H9 (cell line): Measurements from ENCODE around the gene EXOC3L1. TPM values are rescaled to one million over a fixed set of nuclear protein-coding genes. Genes with fewer than 3 reads are reported as not detected.

Source experiments
- DNase-seq: peaks from one replicate; pipeline ENCODE4 v3.0.0-alpha.2; 2017
- H2AFZ ChIP-seq: one replicate; pipeline ENCODE4 v1.6.1; 2013; ENCODE audit warnings: mild to moderate bottlenecking, low read length, control low read depth, moderate library complexity
- H2AK5ac ChIP-seq: 2 replicates; pipeline ENCODE4 v1.6.1; 2013; ENCODE audit warnings: low read length, control low read depth, mixed read lengths; ENCODE audit not compliant: insufficient read length
- H2BK120ac ChIP-seq: one replicate; pipeline ENCODE4 v1.6.1; 2013; ENCODE audit warnings: low read depth, mild to moderate bottlenecking, low read length, control low read depth, inconsistent platforms; ENCODE audit not compliant: poor library complexity, severe bottlenecking
- H2BK12ac ChIP-seq: 2 replicates; pipeline ENCODE4 v1.6.1; 2013; ENCODE audit warnings: low read length, control low read depth, mixed read lengths, low read depth; ENCODE audit not compliant: insufficient read length
- H2BK15ac ChIP-seq: 2 replicates; pipeline ENCODE4 v1.6.1; 2013; ENCODE audit warnings: low read depth, low read length, control low read depth
- H2BK20ac ChIP-seq: one replicate; pipeline ENCODE4 v1.6.1; 2013; ENCODE audit warnings: low read depth, mild to moderate bottlenecking, low read length, control low read depth, inconsistent platforms; ENCODE audit not compliant: poor library complexity, severe bottlenecking
- H2BK5ac ChIP-seq: 2 replicates; pipeline ENCODE4 v1.6.1; 2013; ENCODE audit warnings: low read length, control low read depth, mixed read lengths; ENCODE audit not compliant: insufficient read length
- H3K14ac ChIP-seq: 2 replicates; pipeline ENCODE4 v1.6.1; 2013; ENCODE audit warnings: low read length, control low read depth; ENCODE audit not compliant: insufficient read depth
- H3K18ac ChIP-seq: 2 replicates; pipeline ENCODE4 v1.6.1; 2013; ENCODE audit warnings: low read depth, mild to moderate bottlenecking, mixed read lengths, low read length, control low read depth; ENCODE audit not compliant: insufficient read length
- H3K23ac ChIP-seq: 2 replicates; pipeline ENCODE4 v1.6.1; 2013; ENCODE audit warnings: low read length, control low read depth, mixed read lengths, low read depth; ENCODE audit not compliant: insufficient read length
- H3K23me2 ChIP-seq: 2 replicates; pipeline ENCODE4 v1.6.1; 2013; ENCODE audit warnings: low read depth, mild to moderate bottlenecking, mixed read lengths, low read length, control low read depth; ENCODE audit not compliant: insufficient read length, poor library complexity, severe bottlenecking
- H3K27ac ChIP-seq: 2 replicates; pipeline ENCODE4 v1.5.1; 2013; ENCODE audit warnings: low read length, control low read depth, mixed read lengths, low read depth; ENCODE audit not compliant: insufficient read length
- H3K27me3 ChIP-seq: 2 replicates; pipeline ENCODE4 v1.6.1; 2013; ENCODE audit warnings: low read length, control low read depth, inconsistent platforms; ENCODE audit not compliant: insufficient read depth
- H3K4ac ChIP-seq: 2 replicates; pipeline ENCODE4 v1.6.1; 2013; ENCODE audit warnings: low read depth, mild to moderate bottlenecking, control low read depth, inconsistent platforms, low read length, moderate library complexity
- H3K4me1 ChIP-seq: 2 replicates; pipeline ENCODE4 v1.6.1; 2013; ENCODE audit warnings: low read length, control low read depth, inconsistent platforms; ENCODE audit not compliant: insufficient read depth
- H3K4me2 ChIP-seq: 2 replicates; pipeline ENCODE4 v1.6.1; 2013; ENCODE audit warnings: low read length, control low read depth, mixed read lengths; ENCODE audit not compliant: insufficient read length, insufficient read depth
- H3K56ac ChIP-seq: 2 replicates; pipeline ENCODE4 v1.6.1; 2013; ENCODE audit warnings: low read depth, mild to moderate bottlenecking, mixed read lengths, low read length, control low read depth; ENCODE audit not compliant: insufficient read length
- H3K79me1 ChIP-seq: 2 replicates; pipeline ENCODE4 v1.6.1; 2013; ENCODE audit warnings: low read depth, mild to moderate bottlenecking, moderate library complexity, low read length, control low read depth, inconsistent platforms; ENCODE audit not compliant: insufficient read depth, poor library complexity, severe bottlenecking
- H3K79me2 ChIP-seq: 2 replicates; pipeline ENCODE4 v1.6.1; 2013; ENCODE audit warnings: low read length, control low read depth, inconsistent platforms; ENCODE audit not compliant: insufficient read depth
- H3K9ac ChIP-seq: 2 replicates; pipeline ENCODE4 v1.6.1; 2013; ENCODE audit warnings: low read length, control low read depth, mixed read lengths; ENCODE audit not compliant: insufficient read length; ENCODE audit errors: extremely low read depth
- H3K9me3 ChIP-seq: one replicate; pipeline ENCODE4 v1.6.1; 2013; ENCODE audit warnings: low read depth, low read length, inconsistent platforms; ENCODE audit not compliant: control insufficient read depth
- H3T11ph ChIP-seq: one replicate; pipeline ENCODE4 v1.6.1; 2013; ENCODE audit warnings: mild to moderate bottlenecking, low read length, control low read depth, inconsistent platforms
- H4K20me1 ChIP-seq: one replicate; pipeline ENCODE4 v1.6.1; 2013; ENCODE audit not compliant: control insufficient read depth, insufficient read length, insufficient read depth
- H4K5ac ChIP-seq: 2 replicates; pipeline ENCODE4 v1.6.1; 2013; ENCODE audit warnings: low read depth, mild to moderate bottlenecking, mixed read lengths, low read length, control low read depth; ENCODE audit not compliant: insufficient read length
- H4K8ac ChIP-seq: replicated peaks from 2 replicates; pipeline ENCODE4 v1.6.1; 2013; ENCODE audit warnings: low read length, control low read depth, mixed read lengths, low read depth; ENCODE audit not compliant: insufficient read length
- H4K91ac ChIP-seq: 2 replicates; pipeline ENCODE4 v1.6.1; 2013; ENCODE audit warnings: low read depth, mild to moderate bottlenecking, moderate library complexity, mixed read lengths, low read length, control low read depth; ENCODE audit not compliant: insufficient read length
- H3K27ac Mint-ChIP-seq, 3 experiments: 2 replicates in 2 of 3; 3 replicates in 1 of 3; pipeline ENCODE4 v1.8.0; 2020 to 2021; ENCODE audit warnings: mixed read lengths in 3 of 3, mild to moderate bottlenecking in 1 of 3, moderate library complexity in 1 of 3
- H3K27me3 Mint-ChIP-seq: 2 replicates; pipeline ENCODE4 v1.8.0; 2021; ENCODE audit warnings: low read depth, mild to moderate bottlenecking, moderate library complexity, mixed read lengths
- H3K36me3 Mint-ChIP-seq, 3 experiments: 2 replicates in 2 of 3; 3 replicates in 1 of 3; pipeline ENCODE4 v1.8.0; 2020 to 2021; ENCODE audit warnings: low read depth in 3 of 3, mixed read lengths in 3 of 3; ENCODE audit not compliant: insufficient read depth in 1 of 3
- H3K4me1 Mint-ChIP-seq, 2 experiments: 2 replicates each; pipeline ENCODE4 v1.8.0; 2020; ENCODE audit warnings: mixed read lengths in 2 of 2
- H3K4me3 Mint-ChIP-seq, 2 experiments: 2 replicates in 1 of 2; 3 replicates in 1 of 2; pipeline ENCODE4 v1.8.0; 2020 to 2021; ENCODE audit warnings: mild to moderate bottlenecking in 2 of 2, mixed read lengths in 2 of 2, moderate library complexity in 1 of 2
- H3K9me3 Mint-ChIP-seq, 2 experiments: 2 replicates in 1 of 2; 3 replicates in 1 of 2; pipeline ENCODE4 v1.8.0; 2020; ENCODE audit warnings: mild to moderate bottlenecking in 2 of 2, mixed read lengths in 2 of 2, moderate library complexity in 1 of 2
- CTCF ChIP-seq: fragments of 200-600 bp; sonication (generic); conservative IDR thresholded peaks from 3 replicates; pipeline ENCODE4 v1.8.0; 2021; ENCODE audit warnings: antibody characterized with exemption, mild to moderate bottlenecking
- WGBS: extraction: QIAGEN DNeasy Blood & Tissue Kit; methylation state at CpG from one replicate; pipeline ENCODE4 v1.1.7; 2013; ENCODE audit warnings: missing lambda C conversion rate, low lambda C conversion rate, mixed read lengths; ENCODE audit not compliant: insufficient read length; ENCODE audit errors: extremely low coverage; 5-methylcytosine and 5-hydroxymethylcytosine counted together
- total RNA-seq: library from RNA; stranded (reverse); gene quantifications from 2 replicates; pipeline ENCODE4 v1.2.1, GENCODE V29; 2021

Gene EXOC3L1
- total RNA-seq, 1 experiment from 2014 or later: 3.3 TPM

GRCh38 chr16:67211674-67212073 is 21.7 kb upstream of the EXOC3L1 start:
- no CpG with 5 or more reads among the region's 7 CpGs for WGBS

More at GRCh38 chr16:67211674-67212073, 21.7 kb upstream of the EXOC3L1 start:
- no peak for TF ChIP-seq CTCF
- Mint-ChIP-seq H3K9me3 (no peaks in the 10 kb centered on the region), H3K4me1 (peaks cover 6 to 7% of the 10 kb centered on the region in 2 experiments; a peak in 3 of 4 replicates), H3K27me3 (peaks cover 40% of the 10 kb centered on the region), H3K27ac (no peak overlapping the region), H3K36me3 (no peaks in the 10 kb centered on the region), H3K4me3 (no peak overlapping the region)
- Histone ChIP-seq H2BK5ac (no peak overlapping the region), H2AFZ (no peak overlapping the region), H4K5ac (no peak overlapping the region), H2BK12ac (no peak overlapping the region), H3K14ac (no peak overlapping the region), H3K79me2 (no peaks in the 10 kb centered on the region), H4K20me1 (no peaks in the 10 kb centered on the region), H4K91ac (no peak overlapping the region), H3T11ph (no peak overlapping the region), H2BK15ac (no peak overlapping the region), H4K8ac (no peak overlapping the region), H3K4me2 (no peak overlapping the region), H2AK5ac (no peak overlapping the region), H3K4me1 (no peaks in the 10 kb centered on the region), H3K4ac (no peak overlapping the region), H3K9ac (no peak overlapping the region), H3K79me1 (no peaks in the 10 kb centered on the region), H3K18ac (no peak overlapping the region), H3K27ac (no peak overlapping the region), H3K27me3 (no peaks in the 10 kb centered on the region; the same call in 1 of the 2 replicates), H3K56ac (no peak overlapping the region), H3K23ac (no peak overlapping the region), H3K23me2 (no peaks in the 10 kb centered on the region), H2BK20ac (no peak overlapping the region), H2BK120ac (no peak overlapping the region), H3K9me3 (no peaks in the 10 kb centered on the region)
- DNase-seq: no peak
